Stimulated activated CD4-positive, alpha-beta T cell treated with anti-CD3 and anti-CD28 coated beads, Interleukin-1b, Interleukin-23, amount 100 ng/mL, for 24 hours (primary cell): Measurements from ENCODE around the gene CDH7.

Source experiments
- DNase-seq, 4 experiments: peaks; one replicate each; pipeline ENCODE4 v3.0.0-alpha.2; 2020; ENCODE audit warnings: low read depth in 4 of 4, low spot score in 1 of 4

Gene CDH7

DNA sequence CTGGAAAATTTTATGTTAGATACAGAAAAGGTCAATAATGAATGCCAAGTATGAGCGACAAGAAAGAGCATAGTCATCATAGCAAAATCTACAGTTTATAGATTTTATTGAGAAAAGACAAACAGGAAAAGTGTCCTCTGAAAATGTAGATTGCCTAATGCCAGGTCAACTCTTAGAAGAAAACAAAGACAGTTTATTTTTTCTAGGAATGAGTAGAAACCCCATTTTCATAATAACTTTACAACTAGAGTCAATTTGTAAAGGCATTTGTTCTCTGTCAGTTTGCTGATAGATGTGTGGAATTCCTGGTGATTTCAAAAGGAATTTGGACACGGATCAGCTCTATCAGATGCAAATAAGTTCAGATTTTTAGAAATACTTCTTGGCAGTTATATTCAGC is 16.6 kb downstream of the CDH7 start:
- DNase-seq = no peak

DNA sequence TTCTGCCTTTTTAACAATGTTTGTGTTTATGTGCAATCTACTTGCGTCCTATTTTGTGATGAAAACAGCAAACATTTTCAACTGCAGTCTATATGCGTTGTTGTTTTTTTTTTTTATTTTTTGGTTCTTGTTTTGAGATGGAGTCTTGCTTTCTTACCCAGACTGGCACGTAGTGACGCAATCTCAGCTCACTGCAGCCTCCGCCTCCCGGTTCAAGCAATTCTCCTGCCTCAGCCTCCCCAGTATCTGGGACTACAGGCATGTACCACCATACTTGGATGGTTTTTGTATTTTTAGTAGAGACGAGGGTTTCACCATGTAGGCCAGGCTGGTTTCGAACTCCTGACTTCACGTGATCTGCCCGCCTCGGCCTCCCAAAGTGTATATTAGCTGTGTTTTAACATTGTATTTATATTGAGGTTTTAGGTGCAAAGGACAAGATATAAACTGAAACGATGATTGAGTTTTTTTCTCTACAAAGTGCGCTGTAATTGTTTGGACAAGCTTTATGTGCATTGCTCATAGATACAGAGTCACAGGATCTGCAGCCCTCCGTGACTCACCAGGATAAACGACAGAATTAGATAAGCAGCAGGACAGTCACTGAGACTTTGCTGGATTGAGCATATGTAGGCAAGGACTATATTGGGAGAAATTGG is 17.4 kb downstream of the CDH7 start:
- DNase-seq = no peak

DNA sequence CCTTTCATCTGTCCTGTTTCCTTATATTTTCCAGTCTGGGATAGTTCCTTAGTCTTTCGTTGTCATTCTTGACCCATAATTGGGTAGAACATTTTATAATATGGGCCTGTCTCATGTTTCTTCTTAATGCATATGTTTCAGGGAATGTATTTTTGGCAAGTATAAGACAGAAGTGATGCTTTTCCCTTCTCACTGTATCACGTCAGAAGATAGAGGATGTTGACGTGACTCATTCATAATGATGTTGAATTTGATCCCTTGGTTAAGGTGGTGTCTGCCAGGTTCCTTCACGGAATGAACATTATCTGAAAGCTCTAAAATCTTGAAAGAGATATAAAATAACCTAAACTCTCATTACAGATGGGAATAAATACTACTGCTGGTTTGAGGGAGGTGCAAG is 18.8 kb downstream of the CDH7 start:
- no peak for DNase-seq

DNA sequence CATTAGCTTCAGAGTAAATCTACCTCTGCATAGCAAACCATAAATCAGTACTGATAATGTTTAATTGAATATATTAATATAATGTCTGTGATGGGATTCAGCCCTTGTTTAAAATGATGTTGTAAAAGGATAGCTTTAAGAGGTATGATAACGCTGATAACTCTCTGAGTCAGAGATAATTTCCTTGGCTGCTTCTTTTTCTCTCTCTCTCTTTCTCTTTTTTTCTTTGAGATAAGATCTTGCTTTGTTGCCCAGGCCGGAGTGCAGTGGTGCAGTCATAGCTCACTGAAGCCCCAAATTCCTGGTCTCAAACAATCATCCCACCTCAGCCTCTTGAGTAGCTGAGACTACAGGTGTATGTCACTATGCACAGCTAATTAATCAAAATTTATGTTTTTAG is 35.7 kb downstream of the CDH7 start:
- DNase-seq = no peak

DNA sequence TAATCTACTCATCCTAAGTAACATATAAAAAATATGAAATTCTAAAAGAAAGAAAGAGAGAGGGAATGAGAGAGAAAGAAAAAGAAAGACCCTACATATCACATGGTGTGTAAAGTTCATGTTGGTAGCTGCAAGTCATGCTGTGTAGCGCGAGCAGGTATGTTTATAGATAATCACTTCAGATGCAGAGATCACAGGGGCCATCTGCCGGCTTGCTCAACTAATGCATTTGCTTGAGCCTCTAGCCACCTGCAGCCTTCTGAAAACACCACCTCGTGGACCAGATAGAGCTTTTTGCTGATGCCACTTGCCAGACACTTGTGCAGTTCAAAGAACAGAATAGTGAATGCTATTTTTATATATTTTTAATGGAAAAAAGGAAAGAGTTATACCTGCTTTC is 37.6 kb downstream of the CDH7 start:
- no peak for DNase-seq

DNA sequence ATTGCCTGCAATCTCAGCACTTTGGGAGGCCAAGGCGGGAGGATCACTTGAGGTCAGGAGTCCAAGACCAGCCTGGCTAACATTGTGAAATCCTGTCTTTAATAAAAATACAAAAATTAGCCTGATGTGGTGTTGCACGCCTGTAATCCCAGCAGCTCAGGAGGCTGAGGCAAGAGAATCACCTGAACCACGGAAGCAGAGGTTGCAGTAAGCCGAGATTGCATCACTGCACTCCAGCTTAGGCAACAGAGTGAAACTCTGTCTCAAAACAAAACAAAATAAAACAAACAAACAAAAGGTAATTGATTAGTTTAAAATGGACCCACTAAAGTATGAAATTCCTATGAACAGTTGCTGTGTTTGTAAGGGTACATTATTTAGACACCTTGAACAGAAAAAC is 39.8 kb downstream of the CDH7 start:
- no peak for DNase-seq

DNA sequence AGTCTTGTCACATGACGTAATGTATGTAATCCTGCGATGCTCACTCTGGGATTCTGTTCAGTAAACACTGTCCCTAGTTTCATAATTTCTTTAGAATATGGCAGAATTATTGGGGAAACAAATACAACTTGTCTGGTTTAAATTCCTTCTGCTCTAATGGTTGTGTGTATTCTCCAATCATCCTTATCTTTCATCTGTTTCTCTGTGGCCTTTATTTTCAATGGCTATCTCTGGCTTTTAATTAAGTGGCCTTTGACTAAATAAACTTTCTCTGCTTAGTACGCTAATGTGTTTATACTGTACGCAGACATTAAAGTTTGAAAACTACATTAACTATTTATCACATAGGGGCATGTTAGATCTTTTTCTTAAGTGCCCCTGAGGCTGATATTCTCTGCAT is 40.9 kb downstream of the CDH7 start:
- DNase-seq = no peak

DNA sequence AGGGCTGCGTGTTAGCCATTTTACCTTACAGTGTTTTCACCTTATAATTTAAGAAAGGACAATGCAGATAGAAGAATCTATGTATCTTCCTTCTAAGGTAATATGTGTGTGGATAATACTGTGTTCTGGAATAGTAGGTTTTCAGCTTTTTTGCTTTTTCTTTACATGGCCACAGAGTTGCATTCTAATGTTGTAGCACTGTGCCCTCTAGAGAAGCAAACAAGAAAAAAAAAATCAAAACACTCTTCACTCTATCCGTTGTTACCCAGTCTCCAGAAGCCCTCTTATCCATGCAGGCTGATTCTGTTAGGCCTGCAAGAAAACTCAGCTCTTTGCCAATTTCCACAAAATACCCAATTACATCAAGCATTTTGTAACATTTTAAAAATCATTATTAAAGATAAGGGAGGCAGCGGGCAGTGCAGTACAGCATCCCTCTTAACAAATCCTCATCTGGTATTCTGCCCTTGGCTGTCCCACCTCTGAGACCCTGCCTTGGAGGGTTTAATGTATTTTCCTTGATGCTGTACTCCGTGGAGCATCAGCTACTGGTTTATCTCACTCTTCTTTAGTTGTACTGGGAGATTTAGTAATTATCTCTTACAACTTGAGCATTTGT is 41.8 kb downstream of the CDH7 start:
- DNase-seq = no peak

DNA sequence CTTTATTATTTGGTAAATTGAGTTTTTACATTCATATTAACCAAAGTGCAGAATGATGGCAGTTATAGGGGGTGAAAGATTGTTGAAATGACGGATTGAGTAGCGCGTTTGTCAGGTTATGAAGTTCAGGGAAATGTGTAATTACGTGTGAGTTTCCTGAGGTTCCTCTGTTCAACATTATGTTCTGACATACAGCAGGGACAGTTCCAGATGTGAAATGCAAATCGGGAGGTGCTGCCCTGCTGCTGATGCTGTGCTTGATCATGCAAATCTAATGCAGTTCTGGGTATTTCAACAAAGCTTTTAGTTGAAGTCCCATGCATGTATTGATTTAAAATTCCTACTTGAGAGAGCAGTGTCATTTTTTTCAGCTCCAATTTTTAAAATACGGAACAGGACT is 57.9 kb downstream of the CDH7 start:
- DNase-seq = no peak

DNA sequence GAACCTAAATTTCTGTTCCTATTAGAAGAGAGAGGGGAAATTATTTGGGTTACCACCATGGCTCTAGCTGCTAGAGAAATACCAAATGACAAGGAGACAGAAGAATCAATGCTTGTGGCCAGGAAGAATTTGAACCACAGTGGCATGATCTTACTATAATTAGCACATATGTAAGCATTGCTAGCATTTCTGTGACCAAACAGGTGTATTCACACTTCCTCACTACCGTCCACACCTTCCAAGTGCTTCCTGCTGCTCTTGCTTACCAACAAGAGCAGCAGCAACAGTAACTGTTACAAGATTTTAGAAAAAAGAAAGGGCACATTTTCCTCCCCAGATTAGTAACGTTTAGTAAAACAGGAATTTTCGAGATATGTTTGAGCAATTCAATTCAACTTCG is 60.5 kb downstream of the CDH7 start:
- DNase-seq = no peak

DNA sequence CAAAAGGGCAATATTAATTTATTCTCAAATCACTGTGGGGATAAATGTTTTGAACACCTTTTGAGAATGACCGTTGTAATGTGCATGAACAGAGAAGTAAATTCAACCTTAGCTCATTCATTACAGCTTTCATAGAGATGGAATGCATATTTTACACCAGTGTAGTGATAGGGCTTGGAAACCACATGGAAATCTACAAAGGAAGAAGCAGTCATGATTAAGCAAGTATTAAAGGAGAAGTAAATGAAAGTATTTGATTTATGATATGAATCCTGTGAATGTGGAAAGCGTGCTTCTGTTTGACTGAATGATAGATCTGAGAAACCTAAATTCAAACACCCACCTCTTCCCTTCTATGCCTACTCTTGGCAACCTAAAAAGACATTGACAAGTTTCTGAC is 64.7 kb downstream of the CDH7 start:
- no peak for DNase-seq

DNA sequence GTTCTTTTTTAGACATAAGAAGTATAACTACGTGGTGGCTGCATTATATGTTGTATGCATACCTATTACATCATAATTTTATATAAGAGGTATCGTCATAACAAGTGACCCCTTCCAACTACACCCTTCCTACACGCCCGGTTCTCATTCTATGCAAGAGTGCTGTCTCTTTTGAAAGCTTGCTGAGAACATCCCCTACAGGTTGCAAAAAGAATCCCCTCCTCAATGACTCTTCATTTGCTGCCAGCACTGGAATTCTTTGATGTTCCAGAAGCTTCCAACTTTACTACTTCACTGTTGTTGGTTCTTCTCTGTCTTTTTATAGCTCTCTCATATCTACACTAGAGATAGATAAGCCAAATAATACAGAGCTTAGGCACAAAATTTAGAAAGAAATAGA is 66.4 kb downstream of the CDH7 start:
- DNase-seq = no peak

DNA sequence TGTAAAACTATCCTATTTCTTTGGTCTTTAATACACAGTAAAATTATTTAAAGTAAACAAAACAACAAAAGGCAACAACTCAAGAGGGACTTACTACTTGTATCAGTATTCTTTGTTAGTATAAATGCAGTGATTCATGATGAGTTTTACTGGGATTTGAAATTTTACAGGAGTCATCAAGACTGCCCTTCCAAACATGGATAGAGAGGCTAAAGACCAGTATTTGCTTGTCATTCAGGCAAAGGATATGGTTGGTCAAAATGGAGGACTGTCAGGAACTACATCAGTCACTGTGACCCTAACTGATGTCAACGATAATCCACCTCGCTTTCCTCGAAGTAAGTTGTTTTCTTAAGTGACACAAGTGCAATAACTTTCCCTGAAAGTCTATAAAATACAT is 71.1 kb downstream of the CDH7 start:
- DNase-seq = no peak

DNA sequence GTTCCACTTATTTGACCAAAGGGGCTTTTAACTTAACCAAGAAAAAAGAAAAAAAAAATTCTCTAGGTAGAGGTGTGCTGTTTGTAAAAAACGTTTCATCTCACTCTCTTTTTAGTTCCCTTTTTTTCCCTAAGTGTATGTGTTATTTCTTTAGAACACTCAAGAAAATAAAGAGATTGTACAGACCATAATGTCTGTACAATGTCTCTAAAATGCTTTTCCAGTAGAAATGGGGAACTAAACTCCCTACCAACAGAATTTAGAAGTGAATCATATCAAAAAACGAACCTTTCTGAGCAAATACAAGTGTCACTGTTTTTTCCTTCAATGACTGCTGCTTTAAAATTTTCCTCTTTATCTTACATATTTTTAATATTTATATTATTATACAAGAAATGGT is 72.0 kb downstream of the CDH7 start:
- DNase-seq = no peak

DNA sequence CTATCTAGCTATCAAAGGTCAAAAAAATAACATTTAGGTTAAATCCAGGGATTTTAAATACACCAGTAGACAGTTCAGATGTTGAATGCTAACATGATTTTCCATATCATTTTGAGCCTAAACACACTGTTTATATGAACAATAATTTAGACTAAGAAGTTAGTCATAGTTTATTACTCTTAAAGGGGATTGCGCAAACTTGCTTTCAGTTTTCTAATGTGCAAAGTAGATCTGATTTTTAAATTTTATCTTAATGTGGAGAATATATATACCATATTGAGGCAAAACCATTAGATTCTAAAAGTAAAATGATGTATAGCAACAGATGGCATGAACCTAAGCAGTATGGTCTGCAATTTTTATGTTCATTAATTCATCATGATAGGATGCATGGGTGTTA is 76.6 kb downstream of the CDH7 start:
- no peak for DNase-seq

DNA sequence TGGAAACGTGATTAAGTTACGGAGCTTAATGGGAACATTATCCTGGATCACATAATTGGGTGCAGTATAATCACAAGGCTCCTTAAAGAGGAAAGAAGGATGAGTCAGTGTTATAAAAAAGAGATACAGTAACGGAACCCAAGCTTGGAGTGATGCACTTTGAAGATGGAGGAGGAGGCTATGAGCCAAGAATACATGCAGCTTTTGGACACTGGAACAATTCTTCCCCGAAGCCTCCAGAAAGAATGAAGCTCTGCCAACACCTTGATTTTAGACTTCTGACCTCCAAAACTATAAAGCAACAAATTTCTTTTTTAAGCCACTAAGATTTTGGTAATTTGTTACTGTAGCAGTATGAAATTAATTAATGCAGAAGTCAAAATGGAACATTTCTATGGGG is 85.1 kb downstream of the CDH7 start:
- DNase-seq = no peak

DNA sequence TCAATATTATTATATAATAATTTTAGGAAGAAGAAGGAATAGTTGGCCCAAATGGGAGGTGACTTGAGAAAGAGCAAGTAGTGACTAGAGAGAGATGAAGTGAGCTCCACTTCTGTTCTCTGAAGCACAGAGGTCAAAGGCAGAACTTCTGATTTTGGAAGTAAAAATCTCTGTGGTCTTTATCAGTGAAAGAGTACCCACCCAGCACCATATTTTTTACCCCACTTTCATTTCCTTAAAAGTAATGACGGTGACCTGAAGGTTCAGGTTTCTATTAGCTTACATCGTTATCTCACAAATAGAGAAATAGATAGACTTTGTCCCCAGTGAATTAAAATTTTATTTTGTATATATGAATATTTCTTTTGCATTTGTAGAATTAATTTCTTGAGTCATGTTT is 95.3 kb downstream of the CDH7 start:
- no peak for DNase-seq

DNA sequence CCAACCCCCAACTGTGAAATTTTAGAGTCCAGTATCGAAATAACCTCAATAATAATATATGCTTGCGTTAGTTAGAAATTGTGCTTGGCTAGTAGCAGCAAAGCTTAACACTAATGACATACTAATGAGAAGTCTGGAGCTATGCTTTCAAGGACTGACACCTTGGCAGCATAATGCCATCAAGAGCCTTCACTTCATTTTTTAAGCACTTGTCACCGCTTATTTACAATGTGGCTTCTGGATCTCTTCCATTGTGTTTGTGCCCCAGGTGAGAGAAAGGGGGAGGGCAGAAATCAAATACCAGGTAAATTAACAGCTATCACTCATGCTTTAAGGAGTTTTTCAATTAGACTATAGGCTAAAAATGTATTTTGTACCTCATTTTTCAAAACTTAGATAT is 101.5 kb downstream of the CDH7 start:
- no peak for DNase-seq

DNA sequence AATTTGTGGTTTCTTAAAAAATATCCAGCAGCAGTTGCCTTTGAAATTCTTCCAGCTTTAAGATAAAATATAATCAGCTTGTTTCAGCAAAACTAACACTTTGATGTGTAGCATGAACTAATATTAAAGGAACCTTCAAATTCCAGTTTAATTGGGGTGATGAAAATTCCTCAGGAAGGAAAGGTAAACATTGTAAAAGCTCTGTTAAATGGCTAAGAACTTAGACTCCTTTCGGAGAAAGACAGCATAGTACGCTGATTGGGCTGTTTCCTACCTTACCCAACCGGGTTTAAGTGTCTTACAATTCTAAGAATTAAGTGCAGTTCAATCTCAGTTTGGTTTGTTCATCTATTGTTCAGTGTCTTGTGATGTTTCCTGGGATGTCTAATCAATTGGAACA is 108.3 kb downstream of the CDH7 start:
- DNase-seq = no peak

DNA sequence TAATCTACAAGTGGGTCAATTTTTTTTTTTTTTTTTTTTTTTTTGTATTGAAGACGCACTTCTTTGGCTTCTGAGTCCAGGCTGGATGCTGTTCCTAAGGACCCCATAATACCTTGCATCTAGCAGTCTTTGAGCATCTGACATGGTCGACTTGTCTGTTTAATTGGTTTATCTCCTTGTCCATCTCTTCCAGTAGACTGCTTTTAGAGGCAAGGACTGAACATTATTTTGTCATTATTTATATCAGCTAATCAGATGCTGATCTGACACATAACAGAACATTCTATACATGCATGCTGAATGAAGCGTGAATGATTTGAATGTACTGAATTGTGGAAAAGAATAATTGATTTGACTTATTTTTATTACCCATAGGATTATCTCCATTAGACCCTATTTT is 118.7 kb downstream of the CDH7 start:
- DNase-seq = no peak

DNA sequence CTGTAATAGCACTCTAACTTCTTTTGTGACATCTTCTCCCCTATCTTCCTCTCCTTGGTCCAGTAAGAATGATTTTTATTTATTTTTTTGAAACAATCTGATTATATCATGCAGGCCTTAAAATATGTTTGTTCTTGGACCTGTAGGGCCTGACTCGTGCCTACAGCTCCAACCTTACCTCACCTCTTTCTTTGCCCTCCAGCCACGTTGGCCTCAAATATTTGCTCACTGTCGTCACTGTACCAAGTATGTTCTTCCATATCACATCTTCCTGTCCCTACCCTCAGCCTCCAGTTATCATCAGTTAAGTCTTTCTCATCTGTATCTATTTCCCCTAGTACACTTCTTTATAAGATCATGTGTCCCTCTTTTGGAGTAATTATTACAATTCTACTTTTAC is 125.5 kb downstream of the CDH7 start:
- no peak for DNase-seq

DNA sequence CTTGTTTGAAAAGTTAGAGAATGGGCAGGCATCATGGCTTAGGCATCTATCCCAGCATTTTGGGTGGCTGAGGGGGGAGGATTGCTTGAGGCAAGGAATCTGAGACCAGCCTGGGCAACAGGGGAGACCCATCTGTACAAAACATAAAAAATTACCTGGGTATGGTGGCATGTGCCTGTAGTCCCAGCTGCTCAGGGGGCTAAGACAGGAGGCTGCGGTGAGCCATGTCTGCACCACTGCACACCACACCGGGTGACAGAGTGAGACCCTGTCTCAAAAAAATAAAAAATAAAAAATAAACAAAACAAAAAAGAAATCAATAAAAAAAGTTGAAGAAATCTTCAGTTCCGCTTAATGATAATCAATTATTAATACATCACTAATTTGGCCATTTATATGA is 146.5 kb downstream of the CDH7 start:
- DNase-seq = no peak

DNA sequence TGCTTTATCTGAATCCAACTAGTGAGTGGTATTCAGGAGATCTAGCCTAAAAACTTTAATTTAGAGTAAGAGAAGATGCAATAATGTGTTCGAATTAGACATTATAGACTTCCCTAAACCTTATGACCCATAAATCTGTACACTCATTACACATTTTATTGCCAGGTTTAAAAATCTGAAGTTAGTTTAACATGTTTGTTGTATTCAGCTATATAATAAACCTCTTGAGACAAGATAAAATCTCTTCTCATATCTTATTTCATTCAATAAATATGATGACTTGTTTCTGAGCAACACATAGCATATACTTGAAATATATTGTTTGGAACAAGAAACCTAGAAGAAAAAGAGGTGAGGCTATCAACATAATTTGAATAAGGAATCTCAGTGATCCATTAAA is 150.7 kb downstream of the CDH7 start:
- no peak for DNase-seq
